Liver (tissue), 9 donors: ENCODE data around the gene MARS1. TPM values are rescaled to one million over a fixed set of nuclear protein-coding genes. Genes with fewer than 3 reads are reported as not detected.

Experiments
- DNase-seq: peaks from one replicate; pipeline ENCODE4 v3.0.0-alpha.2; 2017; ENCODE audit warnings: low spot score
- H3K27ac ChIP-seq, 2 donors: one replicate each; pipeline ENCODE4 v1.7.0; 2013; ENCODE audit warnings: inconsistent platforms in 2 of 2, low read length in 2 of 2, control low read depth in 1 of 2, low read depth in 1 of 2, mild to moderate bottlenecking in 1 of 2
- H3K27me3 ChIP-seq, 4 donors: one replicate each; pipeline versions ENCODE4 v1.6.1 to v1.7.0; 2013; ENCODE audit warnings: low read length in 3 of 4, inconsistent platforms in 1 of 4, mild to moderate bottlenecking in 1 of 4, moderate library complexity in 1 of 4; ENCODE audit not compliant: control insufficient read depth in 4 of 4, insufficient read depth in 4 of 4
- H3K36me3 ChIP-seq, 4 donors: one replicate each; pipeline versions ENCODE4 v1.6.1 to v1.7.0; 2013; ENCODE audit warnings: low read length in 3 of 4, mild to moderate bottlenecking in 3 of 4, low read depth in 1 of 4, moderate library complexity in 1 of 4; ENCODE audit not compliant: control insufficient read depth in 4 of 4, insufficient read depth in 3 of 4
- H3K4me1 ChIP-seq, 4 donors: one replicate each; pipeline versions ENCODE4 v1.6.1 to v1.7.0; 2013; ENCODE audit warnings: low read length in 3 of 4, mild to moderate bottlenecking in 3 of 4, moderate library complexity in 1 of 4; ENCODE audit not compliant: control insufficient read depth in 4 of 4, insufficient read depth in 4 of 4
- H3K4me3 ChIP-seq, 3 donors: one replicate each; pipeline versions ENCODE4 v1.6.1 to v1.7.0; 2013; ENCODE audit warnings: low read length in 3 of 3, control low read depth in 1 of 3, low read depth in 1 of 3, mild to moderate bottlenecking in 1 of 3
- H3K9ac ChIP-seq, 2 donors: one replicate each; pipeline ENCODE4 v1.7.0; 2013; ENCODE audit warnings: low read length in 2 of 2, mild to moderate bottlenecking in 2 of 2, moderate library complexity in 2 of 2, control low read depth in 1 of 2, low read depth in 1 of 2
- H3K9me3 ChIP-seq, 4 donors: one replicate each; pipeline versions ENCODE4 v1.6.1 to v1.7.0; 2013; ENCODE audit warnings: low read length in 3 of 4; ENCODE audit not compliant: control insufficient read depth in 4 of 4
- EGR1 ChIP-seq, 2 donors: IDR thresholded peaks; 2 replicates each; pipeline ENCODE4 v1.6.1; 2016 to 2018; ENCODE audit warnings: antibody characterized with exemption in 2 of 2, low read depth in 2 of 2
- FOXA1 ChIP-seq: IDR thresholded peaks from 2 replicates; pipeline ENCODE4 v1.6.1; 2016; ENCODE audit warnings: antibody characterized with exemption
- FOXA2 ChIP-seq: IDR thresholded peaks from 2 replicates; pipeline ENCODE4 v1.6.1; 2016; ENCODE audit warnings: antibody characterized with exemption
- GABPA ChIP-seq, 2 donors: IDR thresholded peaks in 1 of 2; conservative IDR thresholded peaks in 1 of 2; 2 replicates each; pipeline ENCODE4 v1.6.1; 2016; ENCODE audit warnings: antibody characterized with exemption in 2 of 2, mild to moderate bottlenecking in 1 of 2, moderate library complexity in 1 of 2
- HNF4A ChIP-seq, 2 donors: conservative IDR thresholded peaks; 2 replicates each; pipeline ENCODE4 v1.6.1; 2016; ENCODE audit warnings: antibody characterized with exemption in 2 of 2, mild to moderate bottlenecking in 2 of 2
- HNF4G ChIP-seq: IDR thresholded peaks from 2 replicates; pipeline ENCODE4 v1.6.1; 2016; ENCODE audit warnings: antibody characterized with exemption
- JUND ChIP-seq, 2 donors: IDR thresholded peaks; 2 replicates each; pipeline ENCODE4 v1.6.1; 2016; ENCODE audit warnings: antibody characterized with exemption in 2 of 2
- RAD21 ChIP-seq, 2 donors: IDR thresholded peaks; 2 replicates each; pipeline ENCODE4 v1.6.1; 2016; ENCODE audit warnings: antibody characterized with exemption in 2 of 2, mild to moderate bottlenecking in 2 of 2
- RXRA ChIP-seq, 2 donors: IDR thresholded peaks; 2 replicates each; pipeline ENCODE4 v1.6.1; 2017 to 2018; ENCODE audit warnings: antibody characterized with exemption in 2 of 2, mild to moderate bottlenecking in 1 of 2
- SP1 ChIP-seq: IDR thresholded peaks from 2 replicates; pipeline ENCODE4 v1.6.1; 2018; ENCODE audit warnings: antibody characterized with exemption, mild to moderate bottlenecking
- TAF1 ChIP-seq: conservative IDR thresholded peaks from 2 replicates; pipeline ENCODE4 v1.6.1; 2016; ENCODE audit warnings: antibody characterized with exemption, mild to moderate bottlenecking
- YY1 ChIP-seq: IDR thresholded peaks from 2 replicates; pipeline ENCODE4 v1.6.1; 2016; ENCODE audit warnings: antibody characterized with exemption, mild to moderate bottlenecking
- WGBS: extraction: QIAGEN DNeasy Blood & Tissue Kit; methylation state at CpG from one replicate; pipeline ENCODE4 v1.1.7; 2013; 5-methylcytosine and 5-hydroxymethylcytosine counted together
- polyA plus RNA-seq, 2 donors: library from polyadenylated mRNA; stranded (reverse) in 1 of 2; unstranded in 1 of 2; fragments of 200-250 nt in 1 of 2; fragments of >200 nt in 1 of 2; fragmentation: Nextera tagmentation in 1 of 2; extraction: Ambion mirVana in 1 of 2; gene quantifications; one replicate each; pipeline versions ENCODE4 v1.2.1 to v1.2.3, GENCODE V29; 2013 to 2015
- total RNA-seq, 2 donors: library from RNA; depleted of rRNA; stranded (reverse); fragments of >200 nt; gene quantifications; one replicate each; pipeline ENCODE4 v1.2.3, GENCODE V29; 2014
- TF ChIP-seq, protein P1 (sequence below): IDR thresholded peaks from 2 replicates; pipeline ENCODE4 v1.6.1; 2016; ENCODE audit warnings: antibody characterized with exemption, mild to moderate bottlenecking
- TF ChIP-seq, protein P2 (sequence below): IDR thresholded peaks from 2 replicates; pipeline ENCODE4 v1.6.1; 2016; ENCODE audit warnings: antibody characterized with exemption
- TF ChIP-seq, protein P3 (sequence below): IDR thresholded peaks from 2 replicates; pipeline ENCODE4 v1.6.1; 2016; ENCODE audit warnings: antibody characterized with exemption
- TF ChIP-seq, protein P4 (sequence below): IDR thresholded peaks from 2 replicates; pipeline ENCODE4 v1.6.1; 2016; ENCODE audit warnings: antibody characterized with exemption
- TF ChIP-seq, protein P5 (sequence below): fragments of 150-350 bp; IDR thresholded peaks from 2 replicates; pipeline ENCODE4 v1.5.1; 2017; ENCODE audit warnings: improper control_type of control experiment, low read depth, low read length; ENCODE audit not compliant: missing input control
- donor health status: healthy.
- donor health status: healthy.
- donor health status: healthy.
- donor health status: healthy.
- donor health status: healthy.

Gene MARS1
- total and polyA plus RNA-seq, 4 donors, result 43.9 to 83.3 (median 56.0) TPM

DNA sequence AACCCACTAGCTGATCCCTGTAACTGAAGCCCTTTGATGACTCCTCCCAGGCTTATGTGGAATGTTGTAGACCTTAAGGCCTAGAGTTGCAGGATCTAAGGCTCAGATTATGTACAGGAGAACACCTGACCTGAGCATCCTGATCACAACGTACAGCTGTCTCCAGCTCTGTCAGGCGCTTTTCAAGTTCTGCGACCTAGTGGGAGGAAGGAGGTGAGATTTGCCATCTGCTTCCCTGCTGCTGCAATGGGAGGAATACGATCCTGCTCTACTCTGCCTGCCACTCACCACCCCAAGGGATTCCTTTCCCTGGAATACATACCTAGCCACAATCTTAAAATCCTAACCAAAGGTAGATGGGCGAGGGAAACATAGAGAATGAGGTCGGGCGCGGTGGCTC, 45.2 kb downstream of the MARS1 start:
- TF ChIP-seq, protein P1, sequence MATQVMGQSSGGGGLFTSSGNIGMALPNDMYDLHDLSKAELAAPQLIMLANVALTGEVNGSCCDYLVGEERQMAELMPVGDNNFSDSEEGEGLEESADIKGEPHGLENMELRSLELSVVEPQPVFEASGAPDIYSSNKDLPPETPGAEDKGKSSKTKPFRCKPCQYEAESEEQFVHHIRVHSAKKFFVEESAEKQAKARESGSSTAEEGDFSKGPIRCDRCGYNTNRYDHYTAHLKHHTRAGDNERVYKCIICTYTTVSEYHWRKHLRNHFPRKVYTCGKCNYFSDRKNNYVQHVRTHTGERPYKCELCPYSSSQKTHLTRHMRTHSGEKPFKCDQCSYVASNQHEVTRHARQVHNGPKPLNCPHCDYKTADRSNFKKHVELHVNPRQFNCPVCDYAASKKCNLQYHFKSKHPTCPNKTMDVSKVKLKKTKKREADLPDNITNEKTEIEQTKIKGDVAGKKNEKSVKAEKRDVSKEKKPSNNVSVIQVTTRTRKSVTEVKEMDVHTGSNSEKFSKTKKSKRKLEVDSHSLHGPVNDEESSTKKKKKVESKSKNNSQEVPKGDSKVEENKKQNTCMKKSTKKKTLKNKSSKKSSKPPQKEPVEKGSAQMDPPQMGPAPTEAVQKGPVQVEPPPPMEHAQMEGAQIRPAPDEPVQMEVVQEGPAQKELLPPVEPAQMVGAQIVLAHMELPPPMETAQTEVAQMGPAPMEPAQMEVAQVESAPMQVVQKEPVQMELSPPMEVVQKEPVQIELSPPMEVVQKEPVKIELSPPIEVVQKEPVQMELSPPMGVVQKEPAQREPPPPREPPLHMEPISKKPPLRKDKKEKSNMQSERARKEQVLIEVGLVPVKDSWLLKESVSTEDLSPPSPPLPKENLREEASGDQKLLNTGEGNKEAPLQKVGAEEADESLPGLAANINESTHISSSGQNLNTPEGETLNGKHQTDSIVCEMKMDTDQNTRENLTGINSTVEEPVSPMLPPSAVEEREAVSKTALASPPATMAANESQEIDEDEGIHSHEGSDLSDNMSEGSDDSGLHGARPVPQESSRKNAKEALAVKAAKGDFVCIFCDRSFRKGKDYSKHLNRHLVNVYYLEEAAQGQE, result no peak
- TF ChIP-seq TAF1, result no peak
- TF ChIP-seq, protein P2, sequence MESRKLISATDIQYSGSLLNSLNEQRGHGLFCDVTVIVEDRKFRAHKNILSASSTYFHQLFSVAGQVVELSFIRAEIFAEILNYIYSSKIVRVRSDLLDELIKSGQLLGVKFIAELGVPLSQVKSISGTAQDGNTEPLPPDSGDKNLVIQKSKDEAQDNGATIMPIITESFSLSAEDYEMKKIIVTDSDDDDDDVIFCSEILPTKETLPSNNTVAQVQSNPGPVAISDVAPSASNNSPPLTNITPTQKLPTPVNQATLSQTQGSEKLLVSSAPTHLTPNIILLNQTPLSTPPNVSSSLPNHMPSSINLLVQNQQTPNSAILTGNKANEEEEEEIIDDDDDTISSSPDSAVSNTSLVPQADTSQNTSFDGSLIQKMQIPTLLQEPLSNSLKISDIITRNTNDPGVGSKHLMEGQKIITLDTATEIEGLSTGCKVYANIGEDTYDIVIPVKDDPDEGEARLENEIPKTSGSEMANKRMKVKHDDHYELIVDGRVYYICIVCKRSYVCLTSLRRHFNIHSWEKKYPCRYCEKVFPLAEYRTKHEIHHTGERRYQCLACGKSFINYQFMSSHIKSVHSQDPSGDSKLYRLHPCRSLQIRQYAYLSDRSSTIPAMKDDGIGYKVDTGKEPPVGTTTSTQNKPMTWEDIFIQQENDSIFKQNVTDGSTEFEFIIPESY, result no peak
- TF ChIP-seq, protein P3, sequence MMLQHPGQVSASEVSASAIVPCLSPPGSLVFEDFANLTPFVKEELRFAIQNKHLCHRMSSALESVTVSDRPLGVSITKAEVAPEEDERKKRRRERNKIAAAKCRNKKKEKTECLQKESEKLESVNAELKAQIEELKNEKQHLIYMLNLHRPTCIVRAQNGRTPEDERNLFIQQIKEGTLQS, result no peak
- no peak for TF ChIP-seq FOXA2
- no peak for TF ChIP-seq FOXA1
- TF ChIP-seq EGR1 (IDR thresholded peaks at IDR 0.05; ENCODE audit: low read depth in 2 of 2), result no peak
- TF ChIP-seq YY1, result no peak
- no peak for TF ChIP-seq JUND (IDR thresholded peaks at IDR 0.05)
- TF ChIP-seq, protein P4, sequence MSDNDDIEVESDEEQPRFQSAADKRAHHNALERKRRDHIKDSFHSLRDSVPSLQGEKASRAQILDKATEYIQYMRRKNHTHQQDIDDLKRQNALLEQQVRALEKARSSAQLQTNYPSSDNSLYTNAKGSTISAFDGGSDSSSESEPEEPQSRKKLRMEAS, result no peak
- no peak for TF ChIP-seq HNF4A (conservative IDR thresholded peaks at IDR 0.05)
- no peak for TF ChIP-seq SP1
- Histone ChIP-seq H3K27ac (no peak overlapping the region), H3K4me3 (no peak overlapping the region), H3K27me3 (no peaks in the 10 kb centered on the region), H3K4me1 (no peaks in the 10 kb centered on the region), H3K9ac (no peak overlapping the region), H3K36me3 (peaks cover 11 to 63% (median 38%) of the 10 kb centered on the region in 4 donors), H3K9me3 (no peaks in the 10 kb centered on the region)
- no peak for DNase-seq
- WGBS, result 96% methylated on average over 8 of the region's 8 CpGs

DNA sequence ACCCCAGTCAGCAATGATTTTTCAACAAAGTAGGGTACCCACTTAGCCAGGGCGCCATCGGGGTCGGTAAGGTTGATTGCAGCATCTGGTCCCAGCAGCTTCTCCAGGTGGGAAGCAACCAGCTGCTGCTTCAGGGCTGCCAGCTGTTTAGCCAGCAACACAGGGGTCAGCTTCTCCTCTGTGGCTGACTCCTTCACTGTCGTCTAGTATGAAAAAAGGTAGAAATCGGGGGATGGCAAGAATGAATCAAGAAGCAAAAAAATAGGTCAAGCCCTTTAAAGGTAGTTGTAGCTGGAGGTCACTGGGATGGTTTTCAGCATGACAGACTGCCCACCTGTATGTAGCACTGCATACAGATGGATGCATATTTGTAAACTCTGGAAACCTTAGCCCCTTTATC, 46.4 kb downstream of the MARS1 start:
- no peak overlapping the region for H3K9ac ChIP-seq
- 99% methylated on average over 5 of the region's 5 CpGs for WGBS
- peaks cover 6 to 53% (median 38%) of the 10 kb centered on the region in 4 donors for H3K36me3 ChIP-seq
- no peaks in the 10 kb centered on the region for H3K27me3 ChIP-seq
- no peaks in the 10 kb centered on the region for H3K4me1 ChIP-seq
- no peak overlapping the region for H3K27ac ChIP-seq
- H3K9me3 ChIP-seq, result no peaks in the 10 kb centered on the region
- TF ChIP-seq TAF1 (no peak), EGR1 (IDR thresholded peaks at IDR 0.05; ENCODE audit: low read depth in 2 of 2) (no peak), GABPA (IDR thresholded peaks at IDR 0.05 in 1 of 2, conservative IDR thresholded peaks at IDR 0.05 in 1 of 2) (no peak), SP1 (no peak), RXRA (IDR thresholded peaks at IDR 0.05) (no peak), HNF4G (no peak), YY1 (no peak), FOXA2 (no peak), RAD21 (IDR thresholded peaks at IDR 0.05) (no peak)
- TF ChIP-seq, protein P5, sequence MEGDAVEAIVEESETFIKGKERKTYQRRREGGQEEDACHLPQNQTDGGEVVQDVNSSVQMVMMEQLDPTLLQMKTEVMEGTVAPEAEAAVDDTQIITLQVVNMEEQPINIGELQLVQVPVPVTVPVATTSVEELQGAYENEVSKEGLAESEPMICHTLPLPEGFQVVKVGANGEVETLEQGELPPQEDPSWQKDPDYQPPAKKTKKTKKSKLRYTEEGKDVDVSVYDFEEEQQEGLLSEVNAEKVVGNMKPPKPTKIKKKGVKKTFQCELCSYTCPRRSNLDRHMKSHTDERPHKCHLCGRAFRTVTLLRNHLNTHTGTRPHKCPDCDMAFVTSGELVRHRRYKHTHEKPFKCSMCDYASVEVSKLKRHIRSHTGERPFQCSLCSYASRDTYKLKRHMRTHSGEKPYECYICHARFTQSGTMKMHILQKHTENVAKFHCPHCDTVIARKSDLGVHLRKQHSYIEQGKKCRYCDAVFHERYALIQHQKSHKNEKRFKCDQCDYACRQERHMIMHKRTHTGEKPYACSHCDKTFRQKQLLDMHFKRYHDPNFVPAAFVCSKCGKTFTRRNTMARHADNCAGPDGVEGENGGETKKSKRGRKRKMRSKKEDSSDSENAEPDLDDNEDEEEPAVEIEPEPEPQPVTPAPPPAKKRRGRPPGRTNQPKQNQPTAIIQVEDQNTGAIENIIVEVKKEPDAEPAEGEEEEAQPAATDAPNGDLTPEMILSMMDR, result no peak
- TF ChIP-seq, protein P2, result no peak
- H3K4me3 ChIP-seq, result no peak overlapping the region
- DNase-seq, result no peak
